ENCODE data around the gene PADI1.

Gene PADI1

DNA sequence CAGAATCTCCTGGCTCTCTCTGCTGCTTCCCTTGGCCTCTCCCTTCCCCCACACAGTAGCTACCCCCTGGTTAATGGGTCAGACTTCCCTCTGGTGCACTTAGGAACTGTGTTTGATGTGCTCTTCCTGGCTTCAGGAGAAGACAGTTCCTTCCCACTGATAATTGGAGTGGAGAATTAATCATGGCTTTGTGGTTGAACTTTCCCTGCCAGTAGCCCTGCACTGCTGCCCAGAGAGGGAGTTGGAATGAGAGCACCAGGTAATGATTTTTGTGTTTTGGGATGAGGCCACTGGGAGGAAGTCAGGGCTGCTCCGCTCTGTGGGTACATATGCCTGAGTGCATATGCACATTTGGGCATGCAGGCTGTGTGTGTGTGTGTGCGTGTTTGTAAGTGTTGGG lies 46.0 kb upstream of the PADI1 start:
- Histone ChIP-seq H3K9me3 (ENCODE audit: insufficient read depth, low read length, severe bottlenecking) (peaks cover 6% of the 10 kb centered on the region), H3K9ac (ENCODE audit: low read depth, low read length) (no peak overlapping the region), H3K79me2 (ENCODE audit: insufficient read depth, low read length) (no peaks in the 10 kb centered on the region), H3K27me3 (ENCODE audit: insufficient read depth, low read length, poor library complexity) (no peaks in the 10 kb centered on the region), H3K4me1 (ENCODE audit: insufficient read depth, low read length) (no peaks in the 10 kb centered on the region), H4K20me1 (ENCODE audit: insufficient read depth, low read length) (no peaks in the 10 kb centered on the region), H3K36me3 (ENCODE audit: insufficient read depth, low read length) (no peaks in the 10 kb centered on the region), H2AFZ (ENCODE audit: low read depth, low read length) (no peak overlapping the region), H3K4me2 (ENCODE audit: insufficient read depth, low read length) (no peak overlapping the region), H3K4me3 (ENCODE audit: low read depth in 1 of 2, low read length in 2 of 2) (no peak overlapping the region), H3K27ac (ENCODE audit: low read length) (no peak overlapping the region)
- ATAC-seq (ENCODE audit: insufficient read depth, low read depth), result no peak
- no peak for DNase-seq
- TF ChIP-seq, protein P1, sequence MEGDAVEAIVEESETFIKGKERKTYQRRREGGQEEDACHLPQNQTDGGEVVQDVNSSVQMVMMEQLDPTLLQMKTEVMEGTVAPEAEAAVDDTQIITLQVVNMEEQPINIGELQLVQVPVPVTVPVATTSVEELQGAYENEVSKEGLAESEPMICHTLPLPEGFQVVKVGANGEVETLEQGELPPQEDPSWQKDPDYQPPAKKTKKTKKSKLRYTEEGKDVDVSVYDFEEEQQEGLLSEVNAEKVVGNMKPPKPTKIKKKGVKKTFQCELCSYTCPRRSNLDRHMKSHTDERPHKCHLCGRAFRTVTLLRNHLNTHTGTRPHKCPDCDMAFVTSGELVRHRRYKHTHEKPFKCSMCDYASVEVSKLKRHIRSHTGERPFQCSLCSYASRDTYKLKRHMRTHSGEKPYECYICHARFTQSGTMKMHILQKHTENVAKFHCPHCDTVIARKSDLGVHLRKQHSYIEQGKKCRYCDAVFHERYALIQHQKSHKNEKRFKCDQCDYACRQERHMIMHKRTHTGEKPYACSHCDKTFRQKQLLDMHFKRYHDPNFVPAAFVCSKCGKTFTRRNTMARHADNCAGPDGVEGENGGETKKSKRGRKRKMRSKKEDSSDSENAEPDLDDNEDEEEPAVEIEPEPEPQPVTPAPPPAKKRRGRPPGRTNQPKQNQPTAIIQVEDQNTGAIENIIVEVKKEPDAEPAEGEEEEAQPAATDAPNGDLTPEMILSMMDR (IDR thresholded peaks at IDR 0.05; ENCODE audit: borderline replicate concordance, extremely low read depth, low read length, poor library complexity, severe bottlenecking), result no peak
- no peak for TF ChIP-seq EZH2 (IDR thresholded peaks at IDR 0.05; ENCODE audit: borderline replicate concordance, low read depth, low read length, severe bottlenecking)

DNA sequence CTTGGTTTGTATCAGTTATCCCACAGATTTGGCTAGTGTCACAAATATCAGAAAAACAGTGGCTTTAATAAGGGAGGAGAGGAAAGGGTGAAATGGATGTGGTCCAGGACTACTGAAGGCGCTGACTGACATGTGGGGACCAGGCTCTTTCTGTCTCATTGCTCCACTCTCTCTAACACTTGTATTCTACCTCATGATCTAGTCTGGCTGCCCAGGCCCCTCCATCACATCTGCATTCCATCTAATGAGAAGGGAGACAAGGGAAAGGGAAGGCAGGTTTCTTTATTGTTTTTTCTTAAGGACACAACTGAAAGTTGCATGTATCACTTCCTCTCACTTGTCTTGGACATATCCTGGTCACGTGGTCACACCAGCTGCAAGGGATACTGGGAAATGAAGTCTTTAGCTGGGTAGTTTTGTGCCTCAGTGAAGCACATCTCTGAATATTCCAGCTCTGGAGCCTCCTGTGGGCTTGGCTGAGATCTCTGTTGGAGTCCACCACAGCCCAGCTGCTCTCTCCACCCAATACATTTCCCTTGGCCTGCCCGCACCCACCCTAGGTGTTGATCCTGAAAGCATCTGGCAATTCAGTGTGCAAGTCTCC lies 43.7 kb upstream of the PADI1 start:
- no peaks in the 10 kb centered on the region for H3K79me2 ChIP-seq (ENCODE audit: insufficient read depth, low read length)
- DNase-seq (no peak), ATAC-seq (ENCODE audit: insufficient read depth, low read depth) (no peak)
- H3K4me1 ChIP-seq (ENCODE audit: insufficient read depth, low read length), result no peaks in the 10 kb centered on the region
- H2AFZ ChIP-seq (ENCODE audit: low read depth, low read length), result no peak overlapping the region
- H4K20me1 ChIP-seq (ENCODE audit: insufficient read depth, low read length), result no peaks in the 10 kb centered on the region
- H3K9ac ChIP-seq (ENCODE audit: low read depth, low read length), result no peak overlapping the region
- no peak overlapping the region for H3K4me3 ChIP-seq (ENCODE audit: low read depth in 1 of 2, low read length in 2 of 2)
- TF ChIP-seq, protein P1 (IDR thresholded peaks at IDR 0.05; ENCODE audit: borderline replicate concordance, extremely low read depth, low read length, poor library complexity, severe bottlenecking), result no peak
- TF ChIP-seq EZH2 (IDR thresholded peaks at IDR 0.05; ENCODE audit: borderline replicate concordance, low read depth, low read length, severe bottlenecking), result no peak
- no peak overlapping the region for H3K27ac ChIP-seq (ENCODE audit: low read length)
- H3K36me3 ChIP-seq (ENCODE audit: insufficient read depth, low read length), result no peaks in the 10 kb centered on the region
- no peak overlapping the region for H3K4me2 ChIP-seq (ENCODE audit: insufficient read depth, low read length)
- H3K27me3 ChIP-seq (ENCODE audit: insufficient read depth, low read length, poor library complexity), result no peaks in the 10 kb centered on the region
- no peaks in the 10 kb centered on the region for H3K9me3 ChIP-seq (ENCODE audit: insufficient read depth, low read length, severe bottlenecking)

DNA sequence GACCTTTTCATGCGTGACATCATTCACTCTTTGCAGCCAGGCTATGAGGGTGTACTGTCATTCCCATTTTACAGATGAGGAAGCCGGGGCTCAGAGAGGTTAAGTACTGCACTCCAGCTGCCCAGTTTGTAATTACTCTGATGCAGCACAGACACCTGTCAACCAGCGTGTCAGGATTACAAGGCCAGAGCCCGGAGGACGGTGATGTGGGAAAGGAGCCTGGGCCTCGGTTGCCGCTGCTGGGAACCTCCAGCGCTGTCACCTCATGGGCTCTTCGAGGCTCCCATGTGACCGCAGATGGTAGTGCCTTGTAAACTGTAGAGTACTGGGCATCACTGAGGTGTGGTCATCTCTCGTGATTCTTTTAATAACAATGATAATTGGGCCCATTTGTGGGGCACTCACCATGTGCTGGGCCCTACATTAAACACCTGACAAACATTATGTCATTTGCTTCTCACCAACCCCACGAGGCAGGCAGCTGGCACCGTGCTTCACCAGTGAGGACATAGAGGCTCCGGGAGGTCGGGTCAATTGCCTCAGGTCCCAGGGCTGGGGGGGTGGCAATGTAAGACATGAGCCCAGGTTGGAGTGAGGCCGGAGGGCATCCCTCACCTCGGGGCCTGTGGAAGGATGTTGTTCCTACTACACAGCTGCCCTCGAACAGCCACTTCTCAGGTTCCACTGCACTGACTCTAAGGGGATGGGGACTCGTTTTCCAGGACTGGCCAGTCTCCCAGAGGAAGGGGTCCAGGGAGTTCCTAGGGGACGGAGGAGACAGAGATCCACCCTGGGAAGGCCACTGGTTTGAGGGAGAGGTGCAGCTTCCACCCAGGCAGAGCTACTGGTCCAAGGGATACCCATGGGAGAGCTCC lies 42.8 kb upstream of the PADI1 start:
- Histone ChIP-seq H4K20me1 (ENCODE audit: insufficient read depth, low read length) (no peaks in the 10 kb centered on the region), H3K27me3 (ENCODE audit: insufficient read depth, low read length, poor library complexity) (no peaks in the 10 kb centered on the region), H3K9ac (ENCODE audit: low read depth, low read length) (no peak overlapping the region), H3K4me2 (ENCODE audit: insufficient read depth, low read length) (no peak overlapping the region), H3K4me3 (ENCODE audit: low read depth in 1 of 2, low read length in 2 of 2) (no peak overlapping the region), H3K4me1 (ENCODE audit: insufficient read depth, low read length) (no peaks in the 10 kb centered on the region), H3K79me2 (ENCODE audit: insufficient read depth, low read length) (no peaks in the 10 kb centered on the region), H3K36me3 (ENCODE audit: insufficient read depth, low read length) (no peaks in the 10 kb centered on the region), H3K9me3 (ENCODE audit: insufficient read depth, low read length, severe bottlenecking) (no peaks in the 10 kb centered on the region), H2AFZ (ENCODE audit: low read depth, low read length) (no peak overlapping the region), H3K27ac (ENCODE audit: low read length) (no peak overlapping the region)
- no peak for TF ChIP-seq EZH2 (IDR thresholded peaks at IDR 0.05; ENCODE audit: borderline replicate concordance, low read depth, low read length, severe bottlenecking)
- TF ChIP-seq, protein P1 (IDR thresholded peaks at IDR 0.05; ENCODE audit: borderline replicate concordance, extremely low read depth, low read length, poor library complexity, severe bottlenecking), result no peak
- DNase-seq, result no peak
- ATAC-seq (ENCODE audit: insufficient read depth, low read depth), result no peak
